CD8-positive, alpha-beta memory T cell (primary cell): ENCODE results near the gene KCNMA1. TPM values are rescaled to one million over a fixed set of nuclear protein-coding genes. Genes with fewer than 3 reads are reported as not detected.

ENCODE experiments used
- CTCF ChIA-PET: fragments of 350-600 bp; sonication (Branson Sonifier 250); formaldehyde crosslinking; loops from one replicate; lab custom pipeline; 2021; ENCODE audit warnings: antibody characterized with exemption; lab: Charles Lee
- POLR2A ChIA-PET: fragments of 350-600 bp; sonication (Branson Sonifier 250); formaldehyde crosslinking; loops from one replicate; lab custom pipeline; 2021; ENCODE audit warnings: antibody characterized with exemption; lab: Charles Lee
- DNase-seq, 5 donors: peaks; one replicate each; pipeline versions ENCODE4 v3.0.0 to v3.0.0-alpha.2; 2020 to 2022; ENCODE audit warnings: mixed read lengths in 1 of 5
- H3K27ac ChIP-seq: one replicate; pipeline ENCODE4 v1.7.0; 2013; ENCODE audit warnings: low read depth, mild to moderate bottlenecking, low read length, moderate library complexity
- H3K27me3 ChIP-seq: 2 replicates; pipeline ENCODE4 v1.7.0; 2013; ENCODE audit warnings: low read length, mild to moderate bottlenecking; ENCODE audit not compliant: insufficient read depth, poor library complexity, severe bottlenecking
- H3K36me3 ChIP-seq: 2 replicates; pipeline ENCODE4 v1.7.0; 2013; ENCODE audit warnings: mild to moderate bottlenecking, low read length, moderate library complexity; ENCODE audit not compliant: insufficient read depth
- H3K4me1 ChIP-seq: 2 replicates; pipeline ENCODE4 v1.7.0; 2013; ENCODE audit warnings: mild to moderate bottlenecking, low read length, moderate library complexity; ENCODE audit not compliant: insufficient read depth
- H3K4me3 ChIP-seq: 2 replicates; pipeline ENCODE4 v1.7.0; 2013; ENCODE audit warnings: mild to moderate bottlenecking, low read length
- H3K9me3 ChIP-seq: 2 replicates; pipeline ENCODE4 v1.7.0; 2013; ENCODE audit warnings: mild to moderate bottlenecking, low read length
- H3K27ac Mint-ChIP-seq, 8 donors: one replicate each; pipeline ENCODE4 v1.8.0; 2020 to 2021; ENCODE audit warnings: mixed read lengths in 8 of 8, mild to moderate bottlenecking in 6 of 8, inconsistent platforms in 3 of 8, moderate library complexity in 3 of 8
- H3K27me3 Mint-ChIP-seq, 2 donors: one replicate each; pipeline ENCODE4 v1.8.0; 2020 to 2021; ENCODE audit warnings: mixed read lengths in 2 of 2, mild to moderate bottlenecking in 1 of 2, moderate library complexity in 1 of 2
- H3K36me3 Mint-ChIP-seq, 3 donors: one replicate each; pipeline ENCODE4 v1.8.0; 2020 to 2021; ENCODE audit warnings: mixed read lengths in 3 of 3, inconsistent platforms in 1 of 3, mild to moderate bottlenecking in 1 of 3
- H3K4me1 Mint-ChIP-seq, 3 donors: one replicate each; pipeline ENCODE4 v1.8.0; 2020 to 2021; ENCODE audit warnings: mixed read lengths in 3 of 3, inconsistent platforms in 1 of 3, mild to moderate bottlenecking in 1 of 3
- H3K4me3 Mint-ChIP-seq, 7 donors: one replicate each; pipeline ENCODE4 v1.8.0; 2020 to 2021; ENCODE audit warnings: mixed read lengths in 7 of 7, mild to moderate bottlenecking in 6 of 7, moderate library complexity in 4 of 7, inconsistent platforms in 2 of 7
- H3K9me3 Mint-ChIP-seq, 5 donors: one replicate each; pipeline ENCODE4 v1.8.0; 2020 to 2022; ENCODE audit warnings: mixed read lengths in 5 of 5, mild to moderate bottlenecking in 3 of 5, moderate library complexity in 2 of 5, inconsistent platforms in 1 of 5
- polyA plus RNA-seq: library from polyadenylated mRNA; unstranded; fragments of 300-500 nt; fragmentation: Illumina TruSeq; gene quantifications from one replicate; pipeline ENCODE4 v1.2.3, GENCODE V29; 2021
- total RNA-seq, 2 experiments: library from RNA; stranded (reverse); gene quantifications; one replicate each; pipeline ENCODE4 v1.2.3, GENCODE V29; 2021

KCNMA1 gene
- total and polyA plus RNA-seq, 3 experiments from 2014 or later = 0.20 to 0.31 TPM; not detected in 1

GRCh38 chr10:77162697-77163096, 474.9 kb downstream of the KCNMA1 start:
- Histone ChIP-seq H3K9me3 (no peaks in the 10 kb centered on the region), H3K36me3 (no peaks in the 10 kb centered on the region), H3K4me3 (no peak overlapping the region), H3K27ac (no peak overlapping the region), H3K27me3 (peaks cover 6% of the 10 kb centered on the region), H3K4me1 (no peaks in the 10 kb centered on the region)
- Mint-ChIP-seq H3K27me3 (peaks cover 5 to 54% of the 10 kb centered on the region in 2 donors), H3K4me1 (peaks cover 4 to 5% (median 5%) of the 10 kb centered on the region in 3 donors), H3K9me3 (no peaks in the 10 kb centered on the region), H3K27ac (no peak overlapping the region), H3K4me3 (no peak overlapping the region), H3K36me3 (no peaks in the 10 kb centered on the region)
- POLR2A ChIA-PET = no interaction called here
- no peak for DNase-seq
- CTCF ChIA-PET = no interaction called here

DNA sequence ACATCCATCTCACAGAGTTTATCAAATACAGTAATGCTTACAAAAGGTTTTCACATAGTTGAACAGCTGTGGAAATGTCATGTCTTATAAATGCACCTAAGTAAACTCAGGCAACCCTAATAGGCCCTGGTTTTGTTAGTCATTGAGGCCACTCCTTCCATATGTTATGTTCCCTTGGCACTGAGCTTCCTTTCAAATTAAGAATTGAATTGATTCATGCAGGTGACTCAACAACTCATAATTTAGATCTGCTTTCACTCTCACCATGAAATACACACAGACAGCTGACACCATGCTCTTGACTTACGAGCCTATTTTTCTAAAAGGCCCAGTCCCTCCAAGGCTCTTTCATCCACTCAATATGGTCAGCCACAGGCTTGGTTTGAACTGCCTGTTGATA, 476.9 kb downstream of the KCNMA1 start:
- Histone ChIP-seq H3K4me3 (no peak overlapping the region), H3K9me3 (no peaks in the 10 kb centered on the region), H3K4me1 (no peaks in the 10 kb centered on the region), H3K36me3 (no peaks in the 10 kb centered on the region), H3K27ac (no peak overlapping the region), H3K27me3 (peaks cover 6% of the 10 kb centered on the region)
- peaks cover 6 to 52% of the 10 kb centered on the region in 2 donors for H3K27me3 Mint-ChIP-seq
- no peak overlapping the region for H3K27ac Mint-ChIP-seq
- H3K4me1 Mint-ChIP-seq = peaks cover 2 to 3% (median 2%) of the 10 kb centered on the region in 3 donors
- ChIA-PET POLR2A (no interaction called here), CTCF (interaction anchor here (1.2 kb wide), 1 partner anchor 551 kb away, joined by 3 read pairs; no protein-coding TSS in a partner anchor)
- no peaks in the 10 kb centered on the region for H3K9me3 Mint-ChIP-seq
- no peaks in the 10 kb centered on the region for H3K36me3 Mint-ChIP-seq
- DNase-seq = no peak
- no peak overlapping the region for H3K4me3 Mint-ChIP-seq

DNA sequence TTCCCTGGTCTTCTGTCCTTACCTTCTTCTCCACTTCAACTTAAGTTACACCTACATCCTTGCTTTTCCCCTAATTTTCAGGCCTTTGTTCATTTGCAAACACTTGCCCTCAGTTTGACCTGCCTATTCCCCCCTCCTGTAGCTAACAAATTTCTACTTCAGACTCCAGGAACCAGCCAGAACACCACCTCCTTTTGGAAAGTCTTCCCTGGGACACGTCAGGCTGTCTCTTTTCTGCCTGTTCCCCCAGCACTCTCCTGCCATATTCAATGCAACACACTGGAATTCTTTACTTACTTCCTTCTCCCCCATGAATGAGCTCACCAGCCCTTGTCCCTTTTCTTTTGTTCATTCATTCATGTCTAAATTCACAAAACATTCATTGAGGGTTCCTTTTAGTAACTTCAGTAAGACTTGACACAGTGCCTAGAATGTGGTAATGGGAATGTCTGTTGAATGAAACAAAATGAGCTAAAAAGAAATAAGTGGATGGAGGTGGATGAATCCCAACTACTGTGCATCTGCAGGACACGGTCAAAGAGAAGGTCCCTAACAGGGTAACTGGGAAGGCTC, 478.0 kb downstream of the KCNMA1 start:
- Mint-ChIP-seq H3K4me1 (no peaks in the 10 kb centered on the region), H3K36me3 (no peaks in the 10 kb centered on the region), H3K4me3 (no peak overlapping the region), H3K27ac (peak overlapping the region in 1 of 8 donors; percentile 4), H3K27me3 (peaks cover 6 to 45% of the 10 kb centered on the region in 2 donors), H3K9me3 (no peaks in the 10 kb centered on the region)
- H3K9me3 ChIP-seq = no peaks in the 10 kb centered on the region
- no peaks in the 10 kb centered on the region for H3K4me1 ChIP-seq
- POLR2A ChIA-PET = no interaction called here
- peaks cover 2% of the 10 kb centered on the region for H3K27me3 ChIP-seq
- H3K4me3 ChIP-seq = no peak overlapping the region
- CTCF ChIA-PET = interaction anchor here (1.0 kb wide), 1 partner anchor 497 kb away, joined by 3 read pairs; no protein-coding TSS in a partner anchor
- no peaks in the 10 kb centered on the region for H3K36me3 ChIP-seq
- no peak for DNase-seq
- no peak overlapping the region for H3K27ac ChIP-seq

GRCh38 chr10:77158666-77159065, 478.9 kb downstream of the KCNMA1 start:
- Mint-ChIP-seq H3K4me3 (no peak overlapping the region), H3K27ac (no peak overlapping the region), H3K4me1 (no peaks in the 10 kb centered on the region), H3K27me3 (peaks cover 4 to 36% of the 10 kb centered on the region in 2 donors), H3K9me3 (no peaks in the 10 kb centered on the region), H3K36me3 (no peaks in the 10 kb centered on the region)
- no peaks in the 10 kb centered on the region for H3K27me3 ChIP-seq
- H3K9me3 ChIP-seq = no peaks in the 10 kb centered on the region
- DNase-seq = no peak
- no peaks in the 10 kb centered on the region for H3K4me1 ChIP-seq
- H3K36me3 ChIP-seq = no peaks in the 10 kb centered on the region
- CTCF ChIA-PET = interaction anchor here (1.9 kb wide), 1 partner anchor 10 kb away, joined by 4 read pairs; no protein-coding TSS in a partner anchor
- POLR2A ChIA-PET = no interaction called here
- no peak overlapping the region for H3K4me3 ChIP-seq
- H3K27ac ChIP-seq = no peak overlapping the region

GRCh38 chr10:77157248-77158019, 480.2 kb downstream of the KCNMA1 start:
- POLR2A ChIA-PET = no interaction called here
- CTCF ChIA-PET = interaction anchor here (1.9 kb wide), 1 partner anchor 11 kb away, joined by 4 read pairs; no protein-coding TSS in a partner anchor
- H3K9me3 ChIP-seq = no peaks in the 10 kb centered on the region
- H3K36me3 ChIP-seq = no peaks in the 10 kb centered on the region
- no peak for DNase-seq
- Mint-ChIP-seq H3K9me3 (no peaks in the 10 kb centered on the region), H3K27ac (no peak overlapping the region), H3K4me1 (no peaks in the 10 kb centered on the region), H3K4me3 (no peak overlapping the region), H3K27me3 (peaks cover 4 to 29% of the 10 kb centered on the region in 2 donors), H3K36me3 (no peaks in the 10 kb centered on the region)
- no peak overlapping the region for H3K27ac ChIP-seq
- no peak overlapping the region for H3K4me3 ChIP-seq
- no peaks in the 10 kb centered on the region for H3K27me3 ChIP-seq
- H3K4me1 ChIP-seq = no peaks in the 10 kb centered on the region

DNA sequence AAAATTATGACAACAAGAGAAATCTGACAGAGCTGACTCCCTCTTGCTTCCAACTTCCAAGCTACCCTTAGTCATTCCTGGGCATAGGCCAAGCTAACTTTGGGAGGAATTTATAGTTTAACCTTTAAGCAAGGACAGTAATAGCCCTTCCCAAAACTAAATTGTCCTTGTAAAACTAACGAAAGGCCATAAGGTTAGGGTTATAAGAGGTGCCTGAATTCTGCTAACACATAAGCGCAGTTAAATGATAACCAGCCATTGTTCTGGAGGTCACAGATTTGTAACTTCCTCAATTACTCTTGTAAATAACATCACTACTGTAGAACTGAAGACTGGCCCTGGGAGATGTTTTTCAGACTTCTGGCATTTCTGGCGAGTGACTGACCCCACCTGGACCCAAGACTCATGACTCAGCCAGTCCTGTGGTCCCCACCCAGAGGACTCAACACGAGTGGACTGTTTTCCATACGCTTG, 481.2 kb downstream of the KCNMA1 start:
- no peaks in the 10 kb centered on the region for H3K4me1 Mint-ChIP-seq
- H3K4me3 Mint-ChIP-seq = no peak overlapping the region
- no peak overlapping the region for H3K4me3 ChIP-seq
- no peaks in the 10 kb centered on the region for H3K4me1 ChIP-seq
- no peak overlapping the region for H3K27ac ChIP-seq
- no peaks in the 10 kb centered on the region for H3K9me3 Mint-ChIP-seq
- H3K9me3 ChIP-seq = no peaks in the 10 kb centered on the region
- H3K36me3 ChIP-seq = no peaks in the 10 kb centered on the region
- DNase-seq = no peak
- no peaks in the 10 kb centered on the region for H3K36me3 Mint-ChIP-seq
- peaks cover 5 to 23% of the 10 kb centered on the region in 2 donors for H3K27me3 Mint-ChIP-seq
- CTCF ChIA-PET = no interaction called here
- no peaks in the 10 kb centered on the region for H3K27me3 ChIP-seq
- no peak overlapping the region for H3K27ac Mint-ChIP-seq
- POLR2A ChIA-PET = no interaction called here

DNA sequence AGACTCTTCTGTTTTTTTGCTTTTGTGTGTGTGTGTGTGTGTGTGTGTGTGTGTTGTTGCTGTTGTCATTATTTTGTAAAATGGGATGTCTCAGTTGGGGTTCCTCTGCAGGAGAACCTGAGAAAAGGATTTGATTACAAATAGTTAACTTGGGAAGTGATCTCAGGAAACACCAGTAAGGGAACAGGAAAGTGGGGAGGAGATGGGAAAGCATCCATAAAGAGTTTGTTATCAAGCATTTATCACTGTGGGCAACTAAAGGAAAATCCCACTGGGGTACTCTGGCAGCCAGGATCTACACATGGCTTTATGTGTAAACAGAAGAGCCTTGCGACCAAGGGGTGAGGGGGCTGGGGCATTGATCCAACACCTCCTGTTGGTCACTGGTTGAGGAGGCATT, 485.4 kb downstream of the KCNMA1 start:
- no peaks in the 10 kb centered on the region for H3K36me3 ChIP-seq
- no peak overlapping the region for H3K27ac Mint-ChIP-seq
- no peak overlapping the region for H3K4me3 ChIP-seq
- ChIA-PET POLR2A (no interaction called here), CTCF (no interaction called here)
- H3K27me3 Mint-ChIP-seq = peaks cover 4 to 8% of the 10 kb centered on the region in 2 donors
- H3K27me3 ChIP-seq = no peaks in the 10 kb centered on the region
- H3K9me3 Mint-ChIP-seq = no peaks in the 10 kb centered on the region
- H3K4me3 Mint-ChIP-seq = no peak overlapping the region
- no peak for DNase-seq
- no peaks in the 10 kb centered on the region for H3K9me3 ChIP-seq
- no peaks in the 10 kb centered on the region for H3K4me1 ChIP-seq
- no peak overlapping the region for H3K27ac ChIP-seq
- H3K36me3 Mint-ChIP-seq = no peaks in the 10 kb centered on the region
- H3K4me1 Mint-ChIP-seq = no peaks in the 10 kb centered on the region

GRCh38 chr10:77151408-77151807, 486.2 kb downstream of the KCNMA1 start:
- ChIA-PET CTCF (no interaction called here), POLR2A (no interaction called here)
- no peak overlapping the region for H3K27ac Mint-ChIP-seq
- H3K27me3 Mint-ChIP-seq = peaks cover 3 to 9% of the 10 kb centered on the region in 2 donors
- no peak for DNase-seq
- Histone ChIP-seq H3K9me3 (no peaks in the 10 kb centered on the region), H3K27me3 (no peaks in the 10 kb centered on the region), H3K36me3 (no peaks in the 10 kb centered on the region), H3K27ac (no peak overlapping the region), H3K4me3 (no peak overlapping the region), H3K4me1 (no peaks in the 10 kb centered on the region)
- no peak overlapping the region for H3K4me3 Mint-ChIP-seq
- no peaks in the 10 kb centered on the region for H3K36me3 Mint-ChIP-seq
- H3K9me3 Mint-ChIP-seq = no peaks in the 10 kb centered on the region
- no peaks in the 10 kb centered on the region for H3K4me1 Mint-ChIP-seq
